A673 (cell line): ENCODE data around the gene TUBB3. TPM values are rescaled to one million over a fixed set of nuclear protein-coding genes. Genes with fewer than 3 reads are reported as not detected.
A peak's percentile ranks its signal among the peaks of the same experiment; 100 is the strongest.

Experiments
- BruUV-seq: library from RNA; stranded (reverse); fragments of 400-500 nt; replicated peaks from 2 replicates; lab custom pipeline; 2021; lab: Mats Ljungman, UMichigan
- CTCF ChIA-PET: fragments of 300-600 bp; sonication (Branson Sonifier 250); formaldehyde crosslinking; loops from one replicate; lab custom pipeline; 2022; ENCODE audit warnings: antibody characterized with exemption; lab: Charles Lee
- POLR2A ChIA-PET: fragments of 300-600 bp; sonication (Branson Sonifier 250); formaldehyde crosslinking; loops from one replicate; lab custom pipeline; 2022; ENCODE audit warnings: antibody characterized with exemption; ENCODE audit not compliant: low non-redundant PET; lab: Charles Lee
- DNase-seq: peaks from one replicate; pipeline ENCODE4 v3.0.0-alpha.2; 2015; ENCODE audit warnings: low spot score
- H3K27ac ChIP-seq: fragments of 200-600 bp; sonication (generic); 2 replicates; pipeline ENCODE4 v1.5.1; 2016; ENCODE audit warnings: mixed run types, low read depth, mild to moderate bottlenecking, mixed read lengths, antibody characterized with exemption, low read length; ENCODE audit not compliant: poor library complexity, severe bottlenecking
- H3K27me3 ChIP-seq: fragments of 200-600 bp; sonication (generic); replicated peaks from 2 replicates; pipeline ENCODE4 v1.6.1; 2017; ENCODE audit warnings: mixed run types, low read depth, mild to moderate bottlenecking, mixed read lengths, antibody characterized with exemption, low read length; ENCODE audit not compliant: insufficient read depth, poor library complexity
- H3K36me3 ChIP-seq: fragments of 200-600 bp; sonication (generic); 2 replicates; pipeline ENCODE4 v1.6.1; 2016; ENCODE audit warnings: mixed run types, mild to moderate bottlenecking, mixed read lengths, antibody characterized with exemption, low read length; ENCODE audit not compliant: insufficient read depth, poor library complexity, severe bottlenecking
- H3K4me1 ChIP-seq: fragments of 200-600 bp; sonication (generic); 2 replicates; pipeline ENCODE4 v1.6.1; 2017; ENCODE audit warnings: mixed run types, mild to moderate bottlenecking, mixed read lengths, antibody characterized with exemption, low read length; ENCODE audit not compliant: insufficient read depth, poor library complexity, severe bottlenecking
- H3K4me3 ChIP-seq: fragments of 200-600 bp; sonication (generic); 2 replicates; pipeline ENCODE4 v1.5.1; 2016; ENCODE audit warnings: low read depth, mixed run types, mild to moderate bottlenecking, mixed read lengths, low read length; ENCODE audit not compliant: poor library complexity, severe bottlenecking
- H3K9me3 ChIP-seq: fragments of 200-600 bp; sonication (generic); 2 replicates; pipeline ENCODE4 v1.6.1; 2016; ENCODE audit warnings: mixed run types, low read depth, mild to moderate bottlenecking, mixed read lengths, antibody characterized with exemption, low read length; ENCODE audit not compliant: poor library complexity, severe bottlenecking
- CTCF ChIP-seq: fragments of 300-800, 200-600 bp; sonication (generic); conservative IDR thresholded peaks from 2 replicates; pipeline ENCODE4 v1.5.1; 2017; ENCODE audit warnings: low read depth, mild to moderate bottlenecking, antibody characterized with exemption, low read length, moderate library complexity, mixed read lengths
- EZH2 ChIP-seq: fragments of 200-600 bp; sonication (generic); IDR thresholded peaks from 2 replicates; pipeline ENCODE4 v1.6.1; 2017; ENCODE audit warnings: borderline replicate concordance, low read depth, mild to moderate bottlenecking, mixed read lengths, antibody characterized with exemption, low read length; ENCODE audit not compliant: poor library complexity, severe bottlenecking
- intact Hi-C: fragments of 100-400 bp; cut with micrococcal nuclease; formaldehyde crosslinking; loops from one replicate; pipeline ENCODE4 v1.10.0; 2022; ENCODE audit not compliant: unreplicated experiment
- total RNA-seq: library from RNA; stranded (reverse); gene quantifications from 2 replicates; pipeline ENCODE4 v1.2.3, GENCODE V29; 2021

Gene TUBB3
- total RNA-seq, 1 experiment from 2014 or later, result 297 TPM

- H3K27me3 ChIP-seq, result no peaks in the 10 kb centered on the region
- intact Hi-C loops, result loop anchor here (2.0 kb wide), 1 partner anchor 48 kb away; no protein-coding TSS in a partner anchor
- TF ChIP-seq EZH2, result no peak
- TF ChIP-seq CTCF, result no peak
- ChIA-PET CTCF (no interaction called here), POLR2A (no interaction called here)
- peak overlapping the region; percentile 96 for H3K27ac ChIP-seq
- peaks cover 6% of the 10 kb centered on the region for H3K36me3 ChIP-seq
- H3K9me3 ChIP-seq, result no peaks in the 10 kb centered on the region
- peak overlapping the region; percentile 100 for H3K4me3 ChIP-seq
- no TSS peak for BruUV-seq
- DNase-seq, result peak; percentile 97
- peaks cover 18% of the 10 kb centered on the region for H3K4me1 ChIP-seq
These were observed 49.4 kb downstream of the TUBB3 start for GRCh38 chr16:89972244-89973234.

GRCh38 chr16:89973235-89973634 is 50.1 kb downstream of the TUBB3 start:
- Histone ChIP-seq H3K27me3 (no peaks in the 10 kb centered on the region), H3K36me3 (peaks cover 13% of the 10 kb centered on the region), H3K9me3 (no peaks in the 10 kb centered on the region), H3K4me1 (peaks cover 18% of the 10 kb centered on the region), H3K4me3 (peak overlapping the region; percentile 100), H3K27ac (peak overlapping the region; percentile 96)
- BruUV-seq, result TSS peak; percentile 63
- TF ChIP-seq CTCF (no peak), EZH2 (no peak)
- ChIA-PET CTCF (no interaction called here), POLR2A (no interaction called here)
- no peak for DNase-seq
- intact Hi-C loops, result loop anchor here (2.0 kb wide), 1 partner anchor 48 kb away; no protein-coding TSS in a partner anchor

GRCh38 chr16:89973654-89974335 is 50.7 kb downstream of the TUBB3 start:
- H3K4me3 ChIP-seq, result peak overlapping the region; percentile 100
- no peak for DNase-seq
- no peak for TF ChIP-seq CTCF
- TF ChIP-seq EZH2, result no peak
- H3K36me3 ChIP-seq, result peaks cover 17% of the 10 kb centered on the region
- BruUV-seq, result no TSS peak
- POLR2A ChIA-PET, result interaction anchor here (0.7 kb wide), 1 partner anchor 91 kb away, joined by 17 read pairs; no protein-coding TSS in a partner anchor
- intact Hi-C loops, result loop anchor here (2.0 kb wide), 1 partner anchor 49 kb away; no protein-coding TSS in a partner anchor
- H3K27me3 ChIP-seq, result no peaks in the 10 kb centered on the region
- H3K4me1 ChIP-seq, result peaks cover 18% of the 10 kb centered on the region
- H3K9me3 ChIP-seq, result no peaks in the 10 kb centered on the region
- peak overlapping the region; percentile 96 for H3K27ac ChIP-seq
- CTCF ChIA-PET, result no interaction called here
